GM23338 (cell line): ENCODE results near the gene ZIC5. TPM values are rescaled to one million over a fixed set of nuclear protein-coding genes. Genes with fewer than 3 reads are reported as not detected.

Experiments used
- ATAC-seq: fragments of 200-7000 bp; cut with Tn5 transposase; 3 replicates; pipeline ENCODE4 v1.9.1; 2020
- DNase-seq: peaks from one replicate; pipeline ENCODE4 v3.0.0-alpha.2; 2015; ENCODE audit warnings: low spot score
- H2AFZ ChIP-seq: fragments of 200-600 bp; sonication (generic); 2 replicates; pipeline ENCODE4 v1.8.0; 2016; ENCODE audit warnings: antibody characterized with exemption, mild to moderate bottlenecking, moderate library complexity
- H3F3A ChIP-seq: fragments of 200-600 bp; sonication (generic); replicated peaks from 2 replicates; pipeline ENCODE4 v1.8.0; 2017; ENCODE audit warnings: antibody characterized with exemption, mixed run types, low read depth
- H3K27ac ChIP-seq: fragments of 200-600 bp; sonication (generic); 2 replicates; pipeline ENCODE4 v1.6.1; 2016; ENCODE audit warnings: low read depth
- H3K27me3 ChIP-seq: fragments of 200-600 bp; sonication (generic); 2 replicates; pipeline ENCODE4 v1.8.0; 2016; ENCODE audit warnings: mild to moderate bottlenecking, mixed run types, moderate library complexity; ENCODE audit not compliant: insufficient read depth
- H3K36me3 ChIP-seq: fragments of 200-600 bp; sonication (generic); 2 replicates; pipeline ENCODE4 v1.8.0; 2016; ENCODE audit warnings: mild to moderate bottlenecking; ENCODE audit not compliant: insufficient read depth
- H3K4me1 ChIP-seq: fragments of 200-600 bp; sonication (generic); 2 replicates; pipeline ENCODE4 v1.8.0; 2016; ENCODE audit warnings: mild to moderate bottlenecking, moderate library complexity; ENCODE audit not compliant: insufficient read depth
- H3K4me2 ChIP-seq: fragments of 200-600 bp; sonication (generic); 2 replicates; pipeline ENCODE4 v1.7.1; 2017; ENCODE audit warnings: mixed run types
- H3K4me3 ChIP-seq: fragments of 200-600 bp; sonication (generic); 2 replicates; pipeline ENCODE4 v1.6.1; 2016; ENCODE audit warnings: mixed run types
- H3K79me2 ChIP-seq: fragments of 200-600 bp; sonication (generic); replicated peaks from 2 replicates; pipeline ENCODE4 v1.8.0; 2017; ENCODE audit warnings: mild to moderate bottlenecking; ENCODE audit not compliant: insufficient read depth
- H3K9me2 ChIP-seq: fragments of 200-600 bp; sonication (generic); 2 replicates; pipeline ENCODE4 v1.8.0; 2017; ENCODE audit not compliant: insufficient read depth
- H4K20me1 ChIP-seq: fragments of 200-600 bp; sonication (generic); replicated peaks from 2 replicates; pipeline ENCODE4 v1.8.0; 2017; ENCODE audit warnings: mild to moderate bottlenecking; ENCODE audit not compliant: insufficient read depth
- H3K27ac Mint-ChIP-seq: 2 replicates; pipeline ENCODE4 v1.8.0; 2020; ENCODE audit warnings: inconsistent platforms, mild to moderate bottlenecking, moderate library complexity, mixed read lengths
- H3K27me3 Mint-ChIP-seq: 3 replicates; pipeline ENCODE4 v1.8.0; 2022; ENCODE audit warnings: low read depth, mild to moderate bottlenecking, moderate library complexity, mixed read lengths, inconsistent platforms; ENCODE audit not compliant: insufficient read depth, poor library complexity
- H3K36me3 Mint-ChIP-seq: 3 replicates; pipeline ENCODE4 v1.8.0; 2021; ENCODE audit warnings: low read depth, mild to moderate bottlenecking, inconsistent platforms, moderate library complexity, mixed read lengths
- H3K4me1 Mint-ChIP-seq: 3 replicates; pipeline ENCODE4 v1.8.0; 2020; ENCODE audit warnings: mild to moderate bottlenecking, inconsistent platforms, mixed read lengths
- H3K4me3 Mint-ChIP-seq: 3 replicates; pipeline ENCODE4 v1.8.0; 2021; ENCODE audit warnings: moderate library complexity, mild to moderate bottlenecking, inconsistent platforms, mixed read lengths
- H3K9me3 Mint-ChIP-seq: 3 replicates; pipeline ENCODE4 v1.8.0; 2020; ENCODE audit warnings: moderate library complexity, mild to moderate bottlenecking, inconsistent platforms, mixed read lengths
- CTCF ChIP-seq, 2 experiments: fragments of 200-600 bp in 1 of 2; sonication (generic) in 1 of 2; conservative IDR thresholded peaks; 2 replicates each; pipeline versions ENCODE4 v1.5.1 to v1.6.1; 2016 to 2017; ENCODE audit warnings: antibody characterized with exemption in 2 of 2, low read depth in 2 of 2, mild to moderate bottlenecking in 2 of 2, moderate library complexity in 1 of 2
- ETS1 ChIP-seq: IDR thresholded peaks from 2 replicates; pipeline ENCODE4 v1.6.1; 2016; ENCODE audit warnings: antibody characterized with exemption
- EZH2phosphoT487 ChIP-seq: fragments of 200-600 bp; sonication (generic); IDR thresholded peaks from one replicate; pipeline ENCODE4 v1.8.1; 2018; ENCODE audit warnings: antibody characterized with exemption; ENCODE audit not compliant: unreplicated experiment
- NANOG ChIP-seq: IDR thresholded peaks from 2 replicates; pipeline ENCODE4 v1.6.1; 2016; ENCODE audit warnings: antibody characterized with exemption, borderline replicate concordance
- REST ChIP-seq: IDR thresholded peaks from one replicate; pipeline ENCODE4 v1.6.1; 2018; ENCODE audit warnings: antibody characterized with exemption; ENCODE audit not compliant: unreplicated experiment
- ZNF331 ChIP-seq: fragments of 250-450 bp; sonication (Bioruptor Pico); IDR thresholded peaks from 2 replicates; pipeline ENCODE4 v1.5.0; 2020; ENCODE audit warnings: low read depth, mild to moderate bottlenecking, moderate library complexity
- ZNF462 ChIP-seq: fragments of 250-450 bp; sonication (Bioruptor Pico); IDR thresholded peaks from 2 replicates; pipeline ENCODE4 v1.5.0; 2020; ENCODE audit warnings: mild to moderate bottlenecking, moderate library complexity
- polyA plus RNA-seq: library from polyadenylated mRNA; unstranded; fragments of >200 nt; fragmentation: Nextera tagmentation; extraction: Ambion mirVana; gene quantifications from 2 replicates; pipeline ENCODE4 v1.2.1, GENCODE V29; 2016
- total RNA-seq: library from RNA; depleted of rRNA; stranded (reverse); fragments of >200 nt; shearing (Covaris generic); gene quantifications from 2 replicates; pipeline ENCODE4 v1.2.3, GENCODE V29; 2014

ZIC5 gene
- total and polyA plus RNA-seq, 2 experiments from 2014 or later = 14.1 to 28.0 TPM

GRCh38 chr13:99938635-99939034 lies 32.9 kb downstream of the ZIC5 start (continued):
- TF ChIP-seq ZNF462 (CRISPR knock-in tag) (no peak), ZNF331 (no peak), ETS1 (no peak), NANOG (no peak)

GRCh38 chr13:99935772-99936171 lies 35.8 kb downstream of the ZIC5 start:
- Histone ChIP-seq H3K36me3 (no peaks in the 10 kb centered on the region), H2AFZ (no peak overlapping the region), H4K20me1 (no peaks in the 10 kb centered on the region), H3F3A (peaks cover 19% of the 10 kb centered on the region), H3K9me2 (no peaks in the 10 kb centered on the region), H3K4me2 (no peak overlapping the region), H3K27me3 (no peaks in the 10 kb centered on the region), H3K4me1 (peaks cover 6% of the 10 kb centered on the region; the same call in 1 of the 2 replicates), H3K4me3 (no peak overlapping the region), H3K79me2 (no peaks in the 10 kb centered on the region), H3K27ac (no peak overlapping the region)
- TF ChIP-seq CTCF (conservative IDR thresholded peaks at IDR 0.05; ENCODE audit: low read depth in 2 of 2) (peak; percentile 36 to 66), NANOG (no peak), REST (no peak), EZH2phosphoT487 (no peak)
- Mint-ChIP-seq H3K27me3 (peaks cover 4% of the 10 kb centered on the region), H3K9me3 (no peaks in the 10 kb centered on the region), H3K4me1 (peaks cover 4% of the 10 kb centered on the region), H3K27ac (no peak overlapping the region), H3K36me3 (no peaks in the 10 kb centered on the region), H3K4me3 (no peak overlapping the region)
- peak; percentile 40 for DNase-seq
- no peak; the same call in 1 of the 3 replicates for ATAC-seq
